Osteocyte (in vitro differentiated cells): ENCODE data around the gene NHERF1. TPM values are rescaled to one million over a fixed set of nuclear protein-coding genes. Genes with fewer than 3 reads are reported as not detected.
A peak's percentile ranks its signal among the peaks of the same experiment; 100 is the strongest.

Experiments used
- DNase-seq: peaks from one replicate; pipeline ENCODE4 v3.0.0; 2021; ENCODE audit warnings: mixed read lengths; ENCODE audit not compliant: unreplicated experiment; ENCODE audit errors: extremely low spot score
- H3K27ac Mint-ChIP-seq: one replicate; pipeline ENCODE4 v1.8.0; 2021; ENCODE audit warnings: mild to moderate bottlenecking, mixed read lengths; ENCODE audit not compliant: unreplicated experiment
- H3K27me3 Mint-ChIP-seq: one replicate; pipeline ENCODE4 v1.8.0; 2021; ENCODE audit warnings: mixed read lengths; ENCODE audit not compliant: unreplicated experiment
- H3K36me3 Mint-ChIP-seq: one replicate; pipeline ENCODE4 v1.8.0; 2021; ENCODE audit warnings: mixed read lengths; ENCODE audit not compliant: unreplicated experiment
- H3K4me1 Mint-ChIP-seq: one replicate; pipeline ENCODE4 v1.8.0; 2021; ENCODE audit warnings: mixed read lengths; ENCODE audit not compliant: unreplicated experiment
- H3K4me3 Mint-ChIP-seq: one replicate; pipeline ENCODE4 v1.8.0; 2021; ENCODE audit warnings: mild to moderate bottlenecking, moderate library complexity, mixed read lengths; ENCODE audit not compliant: unreplicated experiment
- H3K9me3 Mint-ChIP-seq: one replicate; pipeline ENCODE4 v1.8.0; 2021; ENCODE audit warnings: mixed read lengths; ENCODE audit not compliant: unreplicated experiment
- CTCF ChIP-seq: fragments of 200-600 bp; sonication (generic); IDR thresholded peaks from 2 replicates; pipeline ENCODE4 v1.5.0; 2021; ENCODE audit warnings: antibody characterized with exemption, mild to moderate bottlenecking, moderate library complexity
- total RNA-seq: library from RNA; stranded (reverse); gene quantifications from 2 replicates; pipeline ENCODE4 v1.2.1, GENCODE V29; 2021

Gene NHERF1
- total RNA-seq, 1 donor from 2014 or later: 117 TPM

GRCh38 chr17:74754832-74755231, 6.4 kb downstream of the NHERF1 start:
- no peak overlapping the region for H3K27ac Mint-ChIP-seq

GRCh38 chr17:74755533-74755932, 7.1 kb downstream of the NHERF1 start:
- no peak for TF ChIP-seq CTCF
- H3K4me1 Mint-ChIP-seq: peaks cover 78% of the 10 kb centered on the region
- no peaks in the 10 kb centered on the region for H3K9me3 Mint-ChIP-seq
- no peak overlapping the region for H3K4me3 Mint-ChIP-seq
- H3K27me3 Mint-ChIP-seq: no peaks in the 10 kb centered on the region
- no peak for DNase-seq
- H3K36me3 Mint-ChIP-seq: peaks cover 14% of the 10 kb centered on the region
- no peak overlapping the region for H3K27ac Mint-ChIP-seq

More at GRCh38 chr17:74754832-74755231, 6.4 kb downstream of the NHERF1 start:
- Mint-ChIP-seq H3K4me1 (peaks cover 78% of the 10 kb centered on the region), H3K9me3 (no peaks in the 10 kb centered on the region), H3K27me3 (no peaks in the 10 kb centered on the region), H3K4me3 (no peak overlapping the region), H3K36me3 (peaks cover 14% of the 10 kb centered on the region)
- TF ChIP-seq CTCF: no peak
- no peak for DNase-seq

GRCh38 chr17:74756891-74757290, 8.5 kb downstream of the NHERF1 start:
- Mint-ChIP-seq H3K9me3 (no peaks in the 10 kb centered on the region), H3K36me3 (peaks cover 11% of the 10 kb centered on the region), H3K4me3 (peak overlapping the region; percentile 40), H3K27ac (peak overlapping the region; percentile 97), H3K4me1 (peaks cover 79% of the 10 kb centered on the region), H3K27me3 (no peaks in the 10 kb centered on the region)
- TF ChIP-seq CTCF: no peak
- DNase-seq: no peak

- TF ChIP-seq CTCF: no peak
- Mint-ChIP-seq H3K9me3 (no peaks in the 10 kb centered on the region), H3K27ac (peak overlapping the region; percentile 97), H3K27me3 (no peaks in the 10 kb centered on the region), H3K4me3 (peak overlapping the region; percentile 62), H3K36me3 (peaks cover 6% of the 10 kb centered on the region), H3K4me1 (peaks cover 79% of the 10 kb centered on the region)
- no peak for DNase-seq
Observed at GRCh38 chr17:74757502-74757901, 9.1 kb downstream of the NHERF1 start.

- Mint-ChIP-seq H3K27ac (peak overlapping the region; percentile 97), H3K9me3 (no peaks in the 10 kb centered on the region), H3K4me3 (peak overlapping the region; percentile 62), H3K36me3 (no peaks in the 10 kb centered on the region), H3K4me1 (peaks cover 79% of the 10 kb centered on the region), H3K27me3 (no peaks in the 10 kb centered on the region)
- TF ChIP-seq CTCF: no peak
- DNase-seq: no peak
Observed at GRCh38 chr17:74757931-74758847, 9.8 kb downstream of the NHERF1 start.
